Stimulated activated CD4-positive, alpha-beta T cell treated with anti-CD3 and anti-CD28 coated beads, TNF-alpha, amount 100 ng/mL, for 24 hours (primary cell): ENCODE data around the gene TMEM119.
"Not testable (repeated sequence)": the region's sequence is repeated elsewhere in the genome, so short reads cannot be mapped to it uniquely, and the experiment has no call there.

Experiments
- DNase-seq, 3 experiments: peaks; one replicate each; pipeline ENCODE4 v3.0.0-alpha.2; 2020; ENCODE audit warnings: low read depth in 3 of 3

The TMEM119 gene

GRCh38 chr12:108566452-108566851, 31.4 kb downstream of the TMEM119 start:
- no peak for DNase-seq

- peak; percentile 33 to 55 (median 47) for DNase-seq
Observed at GRCh38 chr12:108565976-108566375, 31.9 kb downstream of the TMEM119 start.

GRCh38 chr12:108565146-108565545, 32.7 kb downstream of the TMEM119 start:
- no peak for DNase-seq

GRCh38 chr12:108564724-108565123, 33.2 kb downstream of the TMEM119 start:
- DNase-seq = no peak

DNA sequence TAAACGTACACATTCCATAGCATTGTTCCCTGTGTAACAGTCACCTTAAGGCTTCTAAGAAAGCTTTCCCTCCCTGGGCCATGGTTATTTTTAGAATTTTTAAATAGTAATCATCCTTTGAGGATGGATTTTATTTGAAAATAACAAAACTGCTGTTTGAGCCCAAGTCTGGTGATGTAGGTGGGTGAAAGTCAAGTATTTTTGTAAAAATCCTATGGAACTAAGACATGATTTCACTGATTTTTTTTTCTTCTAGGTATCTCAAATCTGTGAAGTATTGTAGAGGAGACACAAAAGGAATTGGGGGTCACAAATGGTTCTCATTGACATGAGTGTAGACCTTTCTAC, 34.1 kb downstream of the TMEM119 start:
- no peak for DNase-seq

DNA sequence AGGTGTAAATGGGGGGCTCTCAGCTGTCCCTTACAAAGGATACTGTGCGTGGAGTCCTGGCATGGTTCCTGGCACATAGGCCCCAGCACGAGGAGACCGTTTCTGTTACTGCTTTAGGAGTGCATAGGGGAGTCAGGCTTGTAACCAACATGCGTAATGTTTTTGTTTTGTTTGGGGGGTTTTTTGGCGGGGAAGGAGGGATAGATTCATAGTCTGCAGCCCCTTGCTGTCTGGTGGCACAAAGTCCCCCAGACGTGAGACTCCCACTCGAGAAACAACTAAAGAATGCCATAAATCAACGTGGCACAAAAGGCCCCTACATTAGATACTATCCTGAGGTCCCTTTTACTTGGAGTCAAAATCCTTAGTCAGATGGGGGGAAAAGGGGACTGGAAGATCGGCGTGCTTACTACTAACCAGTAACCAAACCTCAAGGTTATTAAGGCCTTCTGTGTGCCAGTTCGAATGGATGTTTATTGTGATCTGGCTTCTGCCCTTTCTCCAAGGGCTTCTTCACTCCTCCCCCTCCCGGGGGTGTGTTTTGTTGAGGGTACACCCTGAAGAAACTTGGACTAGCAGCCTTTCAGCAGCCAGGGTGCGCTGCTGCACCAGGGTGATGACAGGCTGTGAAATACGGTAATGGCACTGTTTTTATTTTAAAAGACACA, 34.6 kb downstream of the TMEM119 start:
- peak; percentile 65 to 82 (median 76) for DNase-seq

DNA sequence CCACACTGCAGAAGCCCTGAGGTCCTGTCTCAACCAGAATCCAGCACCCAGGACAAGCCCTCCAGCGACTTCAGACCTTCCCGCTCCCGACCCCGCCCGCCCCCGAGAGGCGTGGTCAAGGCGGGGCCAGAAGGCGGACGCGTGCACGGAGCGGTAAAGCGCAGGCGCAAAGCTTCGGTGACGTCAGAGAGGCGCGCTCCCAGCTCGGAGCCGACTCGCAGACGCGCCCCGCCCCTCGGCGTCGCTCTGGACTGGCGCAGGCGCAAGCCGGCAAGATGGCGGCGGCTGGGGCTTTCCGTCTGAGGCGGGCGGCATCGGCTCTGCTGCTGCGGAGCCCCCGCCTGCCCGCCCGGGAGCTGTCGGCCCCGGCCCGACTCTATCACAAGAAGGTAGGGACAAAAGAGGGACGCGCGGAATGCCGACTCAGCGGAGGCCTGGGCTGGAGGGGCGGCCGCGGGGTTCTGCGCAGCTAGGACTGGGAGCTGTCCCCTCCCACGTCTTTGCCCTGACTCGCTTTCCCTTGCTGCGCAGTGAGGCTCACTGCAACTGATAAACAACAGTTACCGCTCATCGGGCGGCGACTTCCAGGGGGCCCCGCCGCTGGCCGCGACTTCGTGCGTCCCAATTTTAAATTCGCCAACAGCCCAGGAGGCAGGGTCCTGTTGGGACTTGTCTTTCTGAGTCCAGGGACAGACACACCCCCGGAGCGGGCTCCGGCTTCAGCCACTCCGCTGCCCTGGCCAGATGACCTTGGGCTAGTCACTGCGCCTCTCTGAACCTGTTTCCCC, 35.3 kb downstream of the TMEM119 start, which contains the start of gene ISCU:
Gene ISCU, plus strand, starts transcription at position 249 of the 788 bp plus-strand sequence. Its CDS starts 27 bp downstream, at position 276.
- peak; percentile 98 to 99 (median 98) for DNase-seq

GRCh38 chr12:108561852-108562347, 36.0 kb downstream of the TMEM119 start:
- no peak for DNase-seq

- DNase-seq = peak; percentile 58 to 76 (median 69)
Observed at GRCh38 chr12:108560752-108561719, 36.8 kb downstream of the TMEM119 start, which contains the start of gene SART3. Gene SART3 (minus strand): TSS chr12:108561173. CDS start chr12:108561154, 19 bp downstream.

DNA sequence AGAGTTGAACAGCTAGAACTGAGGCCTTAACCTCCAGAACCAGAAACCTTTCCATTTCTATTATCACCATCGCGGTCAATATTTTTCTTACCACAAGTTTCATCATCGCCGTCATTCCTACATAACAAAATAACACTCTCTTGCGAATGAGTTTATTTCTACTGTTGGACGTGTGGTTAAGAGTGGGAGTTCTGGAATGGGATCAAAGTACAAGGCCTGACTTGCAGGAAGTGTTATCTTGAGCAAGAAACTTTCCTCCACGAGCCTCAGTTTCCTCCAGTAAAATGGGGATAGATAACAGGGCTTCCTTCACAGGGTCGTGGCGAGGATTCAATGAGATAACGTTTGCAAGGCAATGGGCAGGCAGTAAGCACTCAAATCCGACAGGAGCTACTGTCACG, 37.6 kb downstream of the TMEM119 start:
- DNase-seq = no peak

GRCh38 chr12:108559748-108560147, 38.1 kb downstream of the TMEM119 start:
- no peak for DNase-seq

DNA sequence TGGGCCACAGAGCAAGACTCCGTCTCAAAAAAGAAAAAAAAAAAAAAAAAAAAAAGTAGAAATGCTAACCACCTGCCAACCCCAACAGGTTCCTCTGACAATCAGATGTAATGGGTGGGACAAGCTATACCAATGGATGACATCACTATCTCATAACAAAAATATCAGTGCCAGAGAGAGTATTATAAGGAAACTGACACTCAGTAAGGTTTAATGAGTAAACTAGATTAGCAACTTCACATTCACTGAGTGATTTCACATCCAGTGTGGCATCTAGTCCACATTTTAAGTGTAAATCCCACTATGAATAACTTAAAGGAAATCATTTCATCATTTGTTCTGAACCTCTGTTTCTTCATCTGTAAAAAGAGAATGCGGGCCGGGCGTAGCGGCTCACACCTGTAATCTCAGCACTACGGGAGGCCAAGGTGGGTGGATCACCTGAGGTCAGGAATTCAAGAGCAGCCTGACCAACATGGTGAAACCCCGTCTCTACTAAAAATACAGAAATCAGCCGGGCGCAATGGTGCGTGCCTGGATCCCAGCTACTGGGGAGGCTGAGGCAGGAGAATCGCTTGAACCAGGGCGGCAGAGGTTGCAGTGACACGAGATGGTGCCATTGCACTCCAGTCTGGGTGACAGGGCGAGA, 38.8 kb downstream of the TMEM119 start:
- DNase-seq = no peak

DNA sequence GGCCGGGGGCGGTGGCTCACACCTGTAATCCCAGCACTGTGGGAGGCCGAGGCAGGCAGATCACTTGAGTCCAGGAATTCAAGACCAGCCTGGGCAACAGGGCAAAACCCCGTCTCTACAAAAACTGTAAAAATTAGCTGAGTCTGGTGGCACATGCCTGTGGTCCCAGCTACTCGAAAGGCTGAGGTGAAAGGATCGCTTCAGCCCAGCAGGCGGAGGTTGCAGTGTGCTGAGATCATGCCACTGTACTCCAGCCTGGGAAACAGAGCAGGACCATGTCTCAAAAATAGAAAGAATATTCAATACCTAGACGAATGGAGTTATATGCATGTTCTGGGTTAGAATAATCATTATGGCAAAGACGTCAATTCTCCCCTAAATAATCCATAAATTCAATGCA, 42.5 kb downstream of the TMEM119 start:
- DNase-seq = not testable (repeated sequence)

- no peak for DNase-seq
Observed at GRCh38 chr12:108553799-108554198, 44.1 kb downstream of the TMEM119 start.

- DNase-seq = no peak
Observed at GRCh38 chr12:108551535-108551934, 46.3 kb downstream of the TMEM119 start.

GRCh38 chr12:108548954-108549521, 48.8 kb downstream of the TMEM119 start:
- DNase-seq = no peak

GRCh38 chr12:108547686-108548085, 50.2 kb downstream of the TMEM119 start:
- no peak for DNase-seq

- DNase-seq = no peak
Observed at GRCh38 chr12:108543652-108544051, 54.2 kb downstream of the TMEM119 start.

DNA sequence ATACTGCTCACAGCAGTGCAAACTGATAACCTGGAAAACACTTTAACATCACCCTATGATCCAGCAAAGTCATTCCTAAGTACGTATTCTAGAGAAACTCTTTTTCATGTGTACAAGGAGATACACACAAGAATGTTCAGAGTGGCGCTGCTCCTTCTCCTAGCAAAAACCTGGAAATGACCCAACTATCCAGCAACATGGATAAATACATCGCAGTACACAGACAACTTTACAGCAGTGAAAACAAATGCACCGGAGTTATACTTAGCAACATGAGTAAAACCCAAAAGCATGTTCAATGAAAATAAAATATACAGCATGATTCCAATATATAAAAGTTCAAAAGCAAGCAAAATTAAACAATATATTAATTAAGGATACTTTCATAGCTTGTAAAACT, 55.6 kb downstream of the TMEM119 start:
- no peak for DNase-seq
